EL (cell line): Measurements from ENCODE around the gene APOBEC3H.

Experiments used
- DNase-seq: peaks from one replicate; pipeline ENCODE4 v3.0.0-alpha.2; 2016

The APOBEC3H gene

GRCh38 chr22:39138357-39138997 is 41.4 kb downstream of the APOBEC3H start:
- DNase-seq: no peak

- DNase-seq: no peak
Measured at GRCh38 chr22:39139933-39140332, 42.9 kb downstream of the APOBEC3H start.

GRCh38 chr22:39142088-39142680 is 45.1 kb downstream of the APOBEC3H start:
- DNase-seq: no peak

GRCh38 chr22:39144101-39144767 is 47.2 kb downstream of the APOBEC3H start:
- DNase-seq: peak; percentile 59

- DNase-seq: no peak
Measured at GRCh38 chr22:39146256-39147101, 49.4 kb downstream of the APOBEC3H start.

GRCh38 chr22:39147335-39148025 is 50.4 kb downstream of the APOBEC3H start:
- no peak for DNase-seq

GRCh38 chr22:39148026-39148726 is 51.1 kb downstream of the APOBEC3H start:
- DNase-seq: no peak

- DNase-seq: peak; percentile 21
Measured at GRCh38 chr22:39148727-39149535, 51.9 kb downstream of the APOBEC3H start.

GRCh38 chr22:39149915-39150847 is 53.1 kb downstream of the APOBEC3H start:
- DNase-seq: no peak

GRCh38 chr22:39150848-39151215 is 53.8 kb downstream of the APOBEC3H start:
- DNase-seq: no peak

GRCh38 chr22:39151329-39151975 is 54.4 kb downstream of the APOBEC3H start:
- DNase-seq: no peak

GRCh38 chr22:39152024-39152510 is 55.0 kb downstream of the APOBEC3H start:
- DNase-seq: no peak

GRCh38 chr22:39152511-39153219 is 55.6 kb downstream of the APOBEC3H start, which contains the start of gene CBX7:
Gene CBX7, minus strand, starts transcription at chr22:39152680. Its CDS starts 236 bp downstream, at chr22:39152444.
- peak; percentile 89 for DNase-seq

- no peak for DNase-seq
Measured at GRCh38 chr22:39153220-39153717, 56.2 kb downstream of the APOBEC3H start.
